ENCODE results near the gene KCNK15. TPM values are rescaled to one million over a fixed set of nuclear protein-coding genes. Genes with fewer than 3 reads are reported as not detected.

The KCNK15 gene
- total RNA-seq, 1 experiment from 2014 or later = 0.33 TPM

GRCh38 chr20:44703956-44704488 lies 41.6 kb upstream of the KCNK15 start:
- no peak overlapping the region for H2BK5ac ChIP-seq (ENCODE audit: insufficient read length, low read length)
- Mint-ChIP-seq H3K27ac (no peak overlapping the region), H3K4me3 (no peak overlapping the region)

More at GRCh38 chr20:44703956-44704488, 41.6 kb upstream of the KCNK15 start:
- H3K36me3 Mint-ChIP-seq (ENCODE audit: insufficient read depth in 1 of 3, low read depth in 3 of 3) = no peaks in the 10 kb centered on the region; a peak in 1 of 7 replicates
- H4K91ac ChIP-seq (ENCODE audit: insufficient read length, low read depth, low read length) = no peak overlapping the region
- no peak overlapping the region; the same call in 1 of the 2 replicates for H3K14ac ChIP-seq (ENCODE audit: insufficient read depth, low read length)
- H2AK5ac ChIP-seq (ENCODE audit: insufficient read length, low read length) = no peak overlapping the region
- no peak overlapping the region for H3T11ph ChIP-seq (ENCODE audit: low read length)
- no peak overlapping the region for H2BK120ac ChIP-seq (ENCODE audit: low read depth, low read length, poor library complexity, severe bottlenecking)
- H3K79me2 ChIP-seq (ENCODE audit: insufficient read depth, low read length) = no peaks in the 10 kb centered on the region
- H2AFZ ChIP-seq (ENCODE audit: low read length) = no peak overlapping the region
- no peaks in the 10 kb centered on the region for H3K9me3 ChIP-seq (ENCODE audit: control insufficient read depth, low read depth, low read length)
- no peak overlapping the region for H2BK15ac ChIP-seq (ENCODE audit: low read depth, low read length)
- no peaks in the 10 kb centered on the region for H3K23me2 ChIP-seq (ENCODE audit: insufficient read length, low read depth, low read length, poor library complexity, severe bottlenecking)
- no peak overlapping the region for H4K5ac ChIP-seq (ENCODE audit: insufficient read length, low read depth, low read length)
- DNase-seq = no peak
- H3K27ac ChIP-seq (ENCODE audit: insufficient read length, low read depth, low read length) = no peak overlapping the region
- H3K4ac ChIP-seq (ENCODE audit: low read depth, low read length) = no peak overlapping the region
- H2BK12ac ChIP-seq (ENCODE audit: insufficient read length, low read depth, low read length) = no peak overlapping the region
- H3K27me3 Mint-ChIP-seq (ENCODE audit: low read depth) = peaks cover 5% of the 10 kb centered on the region
- no peaks in the 10 kb centered on the region for H3K79me1 ChIP-seq (ENCODE audit: insufficient read depth, low read depth, low read length, poor library complexity, severe bottlenecking)
- H3K18ac ChIP-seq (ENCODE audit: insufficient read length, low read depth, low read length) = no peak overlapping the region
- peaks cover 16 to 30% of the 10 kb centered on the region in 2 experiments for H3K4me1 Mint-ChIP-seq
- H3K27me3 ChIP-seq (ENCODE audit: insufficient read depth, low read length) = no peaks in the 10 kb centered on the region
- no peak overlapping the region for H3K56ac ChIP-seq (ENCODE audit: insufficient read length, low read depth, low read length)
- no peaks in the 10 kb centered on the region for H3K9me3 Mint-ChIP-seq
- no peak overlapping the region for H3K9ac ChIP-seq (ENCODE audit: extremely low read depth, insufficient read length, low read length)
- no peaks in the 10 kb centered on the region for H4K20me1 ChIP-seq (ENCODE audit: control insufficient read depth, insufficient read depth, insufficient read length)
- peaks cover 6% of the 10 kb centered on the region; the same call in 1 of the 2 replicates for H3K4me1 ChIP-seq (ENCODE audit: insufficient read depth, low read length)
- no peak overlapping the region for H2BK20ac ChIP-seq (ENCODE audit: low read depth, low read length, poor library complexity, severe bottlenecking)
- no peak for TF ChIP-seq CTCF (conservative IDR thresholded peaks at IDR 0.05)
- no peak overlapping the region for H3K4me2 ChIP-seq (ENCODE audit: insufficient read depth, insufficient read length, low read length)
- no peak overlapping the region for H3K23ac ChIP-seq (ENCODE audit: insufficient read length, low read depth, low read length)
- H4K8ac ChIP-seq (replicated peaks; ENCODE audit: insufficient read length, low read depth, low read length) = no peak overlapping the region
- WGBS (ENCODE audit: extremely low coverage, insufficient read length, low lambda C conversion rate) = no CpG with 5 or more reads among the region's 9 CpGs
